H9 (cell line): Measurements from ENCODE around the gene ARHGEF10L. TPM values are rescaled to one million over a fixed set of nuclear protein-coding genes. Genes with fewer than 3 reads are reported as not detected.

Source experiments
- DNase-seq: peaks from one replicate; pipeline ENCODE4 v3.0.0-alpha.2; 2017
- H2AFZ ChIP-seq: one replicate; pipeline ENCODE4 v1.6.1; 2013; ENCODE audit warnings: mild to moderate bottlenecking, low read length, control low read depth, moderate library complexity
- H2AK5ac ChIP-seq: 2 replicates; pipeline ENCODE4 v1.6.1; 2013; ENCODE audit warnings: low read length, control low read depth, mixed read lengths; ENCODE audit not compliant: insufficient read length
- H2BK120ac ChIP-seq: one replicate; pipeline ENCODE4 v1.6.1; 2013; ENCODE audit warnings: low read depth, mild to moderate bottlenecking, low read length, control low read depth, inconsistent platforms; ENCODE audit not compliant: poor library complexity, severe bottlenecking
- H2BK12ac ChIP-seq: 2 replicates; pipeline ENCODE4 v1.6.1; 2013; ENCODE audit warnings: low read length, control low read depth, mixed read lengths, low read depth; ENCODE audit not compliant: insufficient read length
- H2BK15ac ChIP-seq: 2 replicates; pipeline ENCODE4 v1.6.1; 2013; ENCODE audit warnings: low read depth, low read length, control low read depth
- H2BK20ac ChIP-seq: one replicate; pipeline ENCODE4 v1.6.1; 2013; ENCODE audit warnings: low read depth, mild to moderate bottlenecking, low read length, control low read depth, inconsistent platforms; ENCODE audit not compliant: poor library complexity, severe bottlenecking
- H2BK5ac ChIP-seq: 2 replicates; pipeline ENCODE4 v1.6.1; 2013; ENCODE audit warnings: low read length, control low read depth, mixed read lengths; ENCODE audit not compliant: insufficient read length
- H3K14ac ChIP-seq: 2 replicates; pipeline ENCODE4 v1.6.1; 2013; ENCODE audit warnings: low read length, control low read depth; ENCODE audit not compliant: insufficient read depth
- H3K18ac ChIP-seq: 2 replicates; pipeline ENCODE4 v1.6.1; 2013; ENCODE audit warnings: low read depth, mild to moderate bottlenecking, mixed read lengths, low read length, control low read depth; ENCODE audit not compliant: insufficient read length
- H3K23ac ChIP-seq: 2 replicates; pipeline ENCODE4 v1.6.1; 2013; ENCODE audit warnings: low read length, control low read depth, mixed read lengths, low read depth; ENCODE audit not compliant: insufficient read length
- H3K23me2 ChIP-seq: 2 replicates; pipeline ENCODE4 v1.6.1; 2013; ENCODE audit warnings: low read depth, mild to moderate bottlenecking, mixed read lengths, low read length, control low read depth; ENCODE audit not compliant: insufficient read length, poor library complexity, severe bottlenecking
- H3K27ac ChIP-seq: 2 replicates; pipeline ENCODE4 v1.5.1; 2013; ENCODE audit warnings: low read length, control low read depth, mixed read lengths, low read depth; ENCODE audit not compliant: insufficient read length
- H3K27me3 ChIP-seq: 2 replicates; pipeline ENCODE4 v1.6.1; 2013; ENCODE audit warnings: low read length, control low read depth, inconsistent platforms; ENCODE audit not compliant: insufficient read depth
- H3K4ac ChIP-seq: 2 replicates; pipeline ENCODE4 v1.6.1; 2013; ENCODE audit warnings: low read depth, mild to moderate bottlenecking, control low read depth, inconsistent platforms, low read length, moderate library complexity
- H3K4me1 ChIP-seq: 2 replicates; pipeline ENCODE4 v1.6.1; 2013; ENCODE audit warnings: low read length, control low read depth, inconsistent platforms; ENCODE audit not compliant: insufficient read depth
- H3K4me2 ChIP-seq: 2 replicates; pipeline ENCODE4 v1.6.1; 2013; ENCODE audit warnings: low read length, control low read depth, mixed read lengths; ENCODE audit not compliant: insufficient read length, insufficient read depth
- H3K56ac ChIP-seq: 2 replicates; pipeline ENCODE4 v1.6.1; 2013; ENCODE audit warnings: low read depth, mild to moderate bottlenecking, mixed read lengths, low read length, control low read depth; ENCODE audit not compliant: insufficient read length
- H3K79me1 ChIP-seq: 2 replicates; pipeline ENCODE4 v1.6.1; 2013; ENCODE audit warnings: low read depth, mild to moderate bottlenecking, moderate library complexity, low read length, control low read depth, inconsistent platforms; ENCODE audit not compliant: insufficient read depth, poor library complexity, severe bottlenecking
- H3K79me2 ChIP-seq: 2 replicates; pipeline ENCODE4 v1.6.1; 2013; ENCODE audit warnings: low read length, control low read depth, inconsistent platforms; ENCODE audit not compliant: insufficient read depth
- H3K9ac ChIP-seq: 2 replicates; pipeline ENCODE4 v1.6.1; 2013; ENCODE audit warnings: low read length, control low read depth, mixed read lengths; ENCODE audit not compliant: insufficient read length; ENCODE audit errors: extremely low read depth
- H3K9me3 ChIP-seq: one replicate; pipeline ENCODE4 v1.6.1; 2013; ENCODE audit warnings: low read depth, low read length, inconsistent platforms; ENCODE audit not compliant: control insufficient read depth
- H3T11ph ChIP-seq: one replicate; pipeline ENCODE4 v1.6.1; 2013; ENCODE audit warnings: mild to moderate bottlenecking, low read length, control low read depth, inconsistent platforms
- H4K20me1 ChIP-seq: one replicate; pipeline ENCODE4 v1.6.1; 2013; ENCODE audit not compliant: control insufficient read depth, insufficient read length, insufficient read depth
- H4K5ac ChIP-seq: 2 replicates; pipeline ENCODE4 v1.6.1; 2013; ENCODE audit warnings: low read depth, mild to moderate bottlenecking, mixed read lengths, low read length, control low read depth; ENCODE audit not compliant: insufficient read length
- H4K8ac ChIP-seq: replicated peaks from 2 replicates; pipeline ENCODE4 v1.6.1; 2013; ENCODE audit warnings: low read length, control low read depth, mixed read lengths, low read depth; ENCODE audit not compliant: insufficient read length
- H4K91ac ChIP-seq: 2 replicates; pipeline ENCODE4 v1.6.1; 2013; ENCODE audit warnings: low read depth, mild to moderate bottlenecking, moderate library complexity, mixed read lengths, low read length, control low read depth; ENCODE audit not compliant: insufficient read length
- H3K27ac Mint-ChIP-seq, 3 experiments: 2 replicates in 2 of 3; 3 replicates in 1 of 3; pipeline ENCODE4 v1.8.0; 2020 to 2021; ENCODE audit warnings: mixed read lengths in 3 of 3, mild to moderate bottlenecking in 1 of 3, moderate library complexity in 1 of 3
- H3K27me3 Mint-ChIP-seq: 2 replicates; pipeline ENCODE4 v1.8.0; 2021; ENCODE audit warnings: low read depth, mild to moderate bottlenecking, moderate library complexity, mixed read lengths
- H3K36me3 Mint-ChIP-seq, 3 experiments: 2 replicates in 2 of 3; 3 replicates in 1 of 3; pipeline ENCODE4 v1.8.0; 2020 to 2021; ENCODE audit warnings: low read depth in 3 of 3, mixed read lengths in 3 of 3; ENCODE audit not compliant: insufficient read depth in 1 of 3
- H3K4me1 Mint-ChIP-seq, 2 experiments: 2 replicates each; pipeline ENCODE4 v1.8.0; 2020; ENCODE audit warnings: mixed read lengths in 2 of 2
- H3K4me3 Mint-ChIP-seq, 2 experiments: 2 replicates in 1 of 2; 3 replicates in 1 of 2; pipeline ENCODE4 v1.8.0; 2020 to 2021; ENCODE audit warnings: mild to moderate bottlenecking in 2 of 2, mixed read lengths in 2 of 2, moderate library complexity in 1 of 2
- H3K9me3 Mint-ChIP-seq, 2 experiments: 2 replicates in 1 of 2; 3 replicates in 1 of 2; pipeline ENCODE4 v1.8.0; 2020; ENCODE audit warnings: mild to moderate bottlenecking in 2 of 2, mixed read lengths in 2 of 2, moderate library complexity in 1 of 2
- WGBS: extraction: QIAGEN DNeasy Blood & Tissue Kit; methylation state at CpG from one replicate; pipeline ENCODE4 v1.1.7; 2013; ENCODE audit warnings: missing lambda C conversion rate, low lambda C conversion rate, mixed read lengths; ENCODE audit not compliant: insufficient read length; ENCODE audit errors: extremely low coverage; 5-methylcytosine and 5-hydroxymethylcytosine counted together
- total RNA-seq: library from RNA; stranded (reverse); gene quantifications from 2 replicates; pipeline ENCODE4 v1.2.1, GENCODE V29; 2021
- TF ChIP-seq, protein P1 (sequence below): fragments of 200-600 bp; sonication (generic); conservative IDR thresholded peaks from 3 replicates; pipeline ENCODE4 v1.8.0; 2021; ENCODE audit warnings: antibody characterized with exemption, mild to moderate bottlenecking

ARHGEF10L gene
- total RNA-seq, 1 experiment from 2014 or later = 20.2 TPM

DNA sequence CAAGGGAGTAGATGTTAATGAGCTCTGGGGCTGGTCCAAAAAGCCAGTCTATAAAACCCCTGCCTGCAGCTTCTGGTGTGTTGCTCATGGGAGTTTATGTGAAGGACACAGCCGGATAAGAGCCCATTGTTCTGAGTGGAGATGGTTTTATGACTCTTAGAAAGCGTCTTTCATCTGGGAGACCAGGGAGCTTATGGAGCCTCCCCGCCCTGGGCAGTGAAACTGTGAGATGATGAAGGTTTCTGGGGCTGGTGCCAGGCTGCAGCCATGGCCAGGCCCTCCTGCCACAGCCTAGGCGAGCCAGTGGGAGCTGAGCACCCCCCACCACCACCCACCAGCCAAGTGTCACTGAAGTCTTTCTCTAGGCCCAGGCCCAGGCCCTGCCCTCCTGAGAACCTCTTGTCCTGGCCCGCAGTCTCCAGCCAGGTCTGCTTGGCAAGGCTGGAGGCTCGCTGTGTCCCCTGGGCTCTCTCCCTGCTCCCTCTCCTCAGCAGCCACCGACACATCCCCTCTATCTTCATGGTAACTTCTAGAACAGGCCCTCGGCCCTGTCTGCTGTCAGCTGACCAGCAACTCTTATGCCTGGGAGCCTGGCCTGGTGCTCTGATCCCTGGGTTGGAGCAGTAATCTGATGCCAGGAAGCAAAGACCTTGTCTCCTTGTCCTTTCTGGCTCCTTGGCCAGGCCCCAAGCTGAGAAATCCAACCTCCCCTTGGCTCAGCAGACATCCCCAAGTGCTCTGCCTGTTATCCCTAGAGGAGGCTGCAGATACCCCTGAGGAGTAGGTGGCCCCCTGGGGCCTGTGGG is 7.6 kb upstream of the ARHGEF10L start:
- no peak overlapping the region for H3K23ac ChIP-seq
- H3K27ac ChIP-seq = no peak overlapping the region
- H4K5ac ChIP-seq = no peak overlapping the region
- no peak overlapping the region for H2BK120ac ChIP-seq
- no peaks in the 10 kb centered on the region for H4K20me1 ChIP-seq
- H4K8ac ChIP-seq = no peak overlapping the region
- TF ChIP-seq, protein P1, sequence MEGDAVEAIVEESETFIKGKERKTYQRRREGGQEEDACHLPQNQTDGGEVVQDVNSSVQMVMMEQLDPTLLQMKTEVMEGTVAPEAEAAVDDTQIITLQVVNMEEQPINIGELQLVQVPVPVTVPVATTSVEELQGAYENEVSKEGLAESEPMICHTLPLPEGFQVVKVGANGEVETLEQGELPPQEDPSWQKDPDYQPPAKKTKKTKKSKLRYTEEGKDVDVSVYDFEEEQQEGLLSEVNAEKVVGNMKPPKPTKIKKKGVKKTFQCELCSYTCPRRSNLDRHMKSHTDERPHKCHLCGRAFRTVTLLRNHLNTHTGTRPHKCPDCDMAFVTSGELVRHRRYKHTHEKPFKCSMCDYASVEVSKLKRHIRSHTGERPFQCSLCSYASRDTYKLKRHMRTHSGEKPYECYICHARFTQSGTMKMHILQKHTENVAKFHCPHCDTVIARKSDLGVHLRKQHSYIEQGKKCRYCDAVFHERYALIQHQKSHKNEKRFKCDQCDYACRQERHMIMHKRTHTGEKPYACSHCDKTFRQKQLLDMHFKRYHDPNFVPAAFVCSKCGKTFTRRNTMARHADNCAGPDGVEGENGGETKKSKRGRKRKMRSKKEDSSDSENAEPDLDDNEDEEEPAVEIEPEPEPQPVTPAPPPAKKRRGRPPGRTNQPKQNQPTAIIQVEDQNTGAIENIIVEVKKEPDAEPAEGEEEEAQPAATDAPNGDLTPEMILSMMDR = no peak
- no peaks in the 10 kb centered on the region; a peak in 1 of 7 replicates for H3K36me3 Mint-ChIP-seq
- no peak overlapping the region for H2BK5ac ChIP-seq
- whole genome bisulfite sequencing = no CpG with 5 or more reads among the region's 8 CpGs
- no peak overlapping the region for H2BK12ac ChIP-seq
- H3K4me1 Mint-ChIP-seq = peaks cover 33 to 46% of the 10 kb centered on the region in 2 experiments
- H3K9me3 Mint-ChIP-seq = peaks cover 2 to 3% of the 10 kb centered on the region in 2 experiments; a peak in 3 of 5 replicates
- peak overlapping the region; percentile 29 to 91 (median 79); a peak in 4 of 7 replicates for H3K27ac Mint-ChIP-seq
- no peak for DNase-seq
- H3K23me2 ChIP-seq = no peaks in the 10 kb centered on the region
- no peak overlapping the region for H3K4ac ChIP-seq
- no peak overlapping the region for H3K56ac ChIP-seq
- no peak overlapping the region for H3K14ac ChIP-seq
- H4K91ac ChIP-seq = no peak overlapping the region
- no peak overlapping the region for H3K4me2 ChIP-seq
- peaks cover 3% of the 10 kb centered on the region; the same call in 1 of the 2 replicates for H3K4me1 ChIP-seq
- no peak overlapping the region for H2AK5ac ChIP-seq
- no peaks in the 10 kb centered on the region for H3K27me3 ChIP-seq
- no peak overlapping the region for H3T11ph ChIP-seq
- H3K79me1 ChIP-seq = no peaks in the 10 kb centered on the region
- H2AFZ ChIP-seq = no peak overlapping the region
- no peak overlapping the region for H2BK15ac ChIP-seq
- no peak overlapping the region for H2BK20ac ChIP-seq
- H3K9me3 ChIP-seq = no peaks in the 10 kb centered on the region
- H3K9ac ChIP-seq = no peak overlapping the region
- no peak overlapping the region for H3K18ac ChIP-seq
- no peaks in the 10 kb centered on the region for H3K79me2 ChIP-seq
- no peaks in the 10 kb centered on the region for H3K27me3 Mint-ChIP-seq
- no peak overlapping the region for H3K4me3 Mint-ChIP-seq
